Measurements from ENCODE around the gene DRP2.
"Not testable (repeated sequence)": the region's sequence is repeated elsewhere in the genome, so short reads cannot be mapped to it uniquely, and the experiment has no call there.

DRP2 gene

GRCh38 chrX:101219116-101219863 lies at the start of gene DRP2:
Gene DRP2 (plus strand): TSS chrX:101219786. CDS start chrX:101231648, 11,862 bp downstream.
- DNase-seq (ENCODE audit: low spot score) = no peak

GRCh38 chrX:101171883-101172400 lies 47.6 kb upstream of the DRP2 start:
- no peak for DNase-seq (ENCODE audit: low spot score)

GRCh38 chrX:101176439-101176838 lies 43.1 kb upstream of the DRP2 start:
- no peak for DNase-seq (ENCODE audit: low spot score)

GRCh38 chrX:101184876-101185275 lies 34.7 kb upstream of the DRP2 start:
- not testable (repeated sequence) for DNase-seq (ENCODE audit: low spot score)

GRCh38 chrX:101187961-101188360 lies 31.6 kb upstream of the DRP2 start:
- not testable (repeated sequence) for DNase-seq (ENCODE audit: low spot score)

- DNase-seq (ENCODE audit: low spot score) = no peak
Measured at GRCh38 chrX:101190736-101191135, 28.9 kb upstream of the DRP2 start.

GRCh38 chrX:101191217-101191750 lies 28.3 kb upstream of the DRP2 start:
- no peak for DNase-seq (ENCODE audit: low spot score)

GRCh38 chrX:101195442-101196173 lies 24.0 kb upstream of the DRP2 start:
- DNase-seq (ENCODE audit: low spot score) = peak; percentile 10

- no peak for DNase-seq (ENCODE audit: low spot score)
Measured at GRCh38 chrX:101203761-101204351, 15.7 kb upstream of the DRP2 start.

GRCh38 chrX:101206471-101206870 lies 13.1 kb upstream of the DRP2 start:
- peak; percentile 16 for DNase-seq (ENCODE audit: low spot score)

GRCh38 chrX:101208152-101208905 lies 11.3 kb upstream of the DRP2 start:
- DNase-seq (ENCODE audit: low spot score) = no peak

GRCh38 chrX:101210630-101211029 lies 9.0 kb upstream of the DRP2 start:
- DNase-seq (ENCODE audit: low spot score) = no peak

GRCh38 chrX:101217689-101218088 lies 1.9 kb upstream of the DRP2 start:
- DNase-seq (ENCODE audit: low spot score) = no peak

- no peak for DNase-seq (ENCODE audit: low spot score)
Measured at GRCh38 chrX:101219864-101220346, 319 bp downstream of the DRP2 start.

- DNase-seq (ENCODE audit: low spot score) = no peak
Measured at GRCh38 chrX:101220662-101221260, 1.2 kb downstream of the DRP2 start.

- no peak for DNase-seq (ENCODE audit: low spot score)
Measured at GRCh38 chrX:101223226-101223625, 3.6 kb downstream of the DRP2 start.

- DNase-seq (ENCODE audit: low spot score) = no peak
Measured at GRCh38 chrX:101229170-101229569, 9.6 kb downstream of the DRP2 start.

- no peak for DNase-seq (ENCODE audit: low spot score)
Measured at GRCh38 chrX:101230636-101231035, 11.1 kb downstream of the DRP2 start.

- no peak for DNase-seq (ENCODE audit: low spot score)
Measured at GRCh38 chrX:101231080-101231479, 11.5 kb downstream of the DRP2 start.

GRCh38 chrX:101232316-101232715 lies 12.7 kb downstream of the DRP2 start:
- DNase-seq (ENCODE audit: low spot score) = no peak

GRCh38 chrX:101237041-101237440 lies 17.5 kb downstream of the DRP2 start:
- DNase-seq (ENCODE audit: low spot score) = no peak
